NCI-H128 (cell line): ENCODE data around the gene FNIP1.
A peak's percentile ranks its signal among the peaks of the same experiment; 100 is the strongest.
"Not testable (repeated sequence)": the region's sequence is repeated elsewhere in the genome, so short reads cannot be mapped to it uniquely, and the experiment has no call there.

Source experiments
- DNase-seq: peaks from one replicate; lab custom pipeline; 2025; ENCODE audit not compliant: unreplicated experiment; lab: John Stamatoyannopoulos, UW

Gene FNIP1

GRCh38 chr5:131796793-131797693 lies at the start of gene FNIP1:
Gene FNIP1, minus strand, starts transcription at chr5:131797017. Its CDS starts 96 bp downstream, at chr5:131796921.
- DNase-seq = peak; percentile 88

- no peak for DNase-seq
Observed at GRCh38 chr5:131846536-131846935, 49.7 kb upstream of the FNIP1 start.

GRCh38 chr5:131845828-131846227 lies 49.0 kb upstream of the FNIP1 start:
- no peak for DNase-seq

- DNase-seq = not testable (repeated sequence)
Observed at GRCh38 chr5:131842971-131843370, 46.2 kb upstream of the FNIP1 start.

- not testable (repeated sequence) for DNase-seq
Observed at GRCh38 chr5:131832702-131833101, 35.9 kb upstream of the FNIP1 start.

- no peak for DNase-seq
Observed at GRCh38 chr5:131825404-131826013, 28.7 kb upstream of the FNIP1 start.

GRCh38 chr5:131824631-131825030 lies 27.8 kb upstream of the FNIP1 start:
- DNase-seq = no peak

GRCh38 chr5:131821221-131821620 lies 24.4 kb upstream of the FNIP1 start:
- no peak for DNase-seq

GRCh38 chr5:131818001-131818724 lies 21.3 kb upstream of the FNIP1 start:
- DNase-seq = no peak

GRCh38 chr5:131814990-131815389 lies 18.2 kb upstream of the FNIP1 start:
- no peak for DNase-seq

- no peak for DNase-seq
Observed at GRCh38 chr5:131812371-131813160, 15.7 kb upstream of the FNIP1 start.

GRCh38 chr5:131810510-131811249 lies 13.9 kb upstream of the FNIP1 start:
- DNase-seq = no peak

- no peak for DNase-seq
Observed at GRCh38 chr5:131795879-131796792, 681 bp downstream of the FNIP1 start.

- no peak for DNase-seq
Observed at GRCh38 chr5:131795228-131795627, 1.6 kb downstream of the FNIP1 start.

GRCh38 chr5:131794586-131794985 lies 2.2 kb downstream of the FNIP1 start:
- DNase-seq = no peak

GRCh38 chr5:131792896-131793295 lies 3.9 kb downstream of the FNIP1 start:
- DNase-seq = no peak

GRCh38 chr5:131791866-131792265 lies 5.0 kb downstream of the FNIP1 start:
- DNase-seq = no peak

- DNase-seq = no peak
Observed at GRCh38 chr5:131790550-131790949, 6.3 kb downstream of the FNIP1 start.

GRCh38 chr5:131789765-131790164 lies 7.1 kb downstream of the FNIP1 start:
- no peak for DNase-seq
